OCI-LY1 (cell line): ENCODE measurements around the gene PTMS.

Experiments
- H2AFZ ChIP-seq: fragments of 200-600 bp; sonication (generic), shearing (Covaris generic); 2 replicates; pipeline ENCODE4 v1.6.0; 2014; ENCODE audit warnings: antibody characterized with exemption, mild to moderate bottlenecking, low read length
- H3F3A ChIP-seq: fragments of 200-600 bp; sonication (generic), shearing (Covaris generic); 2 replicates; pipeline ENCODE4 v1.6.0; 2014; ENCODE audit warnings: mild to moderate bottlenecking, antibody characterized with exemption, low read length, moderate library complexity; ENCODE audit not compliant: insufficient read depth
- H3K27ac ChIP-seq: fragments of 200-600 bp; sonication (generic); 2 replicates; pipeline ENCODE4 v1.5.1; 2014; ENCODE audit warnings: low read length, mixed run types, mild to moderate bottlenecking, low read depth; ENCODE audit not compliant: poor library complexity, severe bottlenecking
- H3K27me3 ChIP-seq: fragments of 200-600 bp; sonication (generic); 2 replicates; pipeline ENCODE4 v1.6.0; 2014; ENCODE audit warnings: antibody characterized with exemption, mild to moderate bottlenecking, low read length, moderate library complexity; ENCODE audit not compliant: insufficient read depth
- H3K36me3 ChIP-seq: fragments of 200-600 bp; sonication (generic); 2 replicates; pipeline ENCODE4 v1.6.1; 2014; ENCODE audit warnings: mild to moderate bottlenecking, antibody characterized with exemption, low read length, moderate library complexity, mixed read lengths; ENCODE audit not compliant: insufficient read depth
- H3K4me1 ChIP-seq: fragments of 200-600 bp; sonication (generic); 2 replicates; pipeline ENCODE4 v1.5.1; 2014; ENCODE audit warnings: mild to moderate bottlenecking, low read length, moderate library complexity; ENCODE audit not compliant: insufficient read depth, severe bottlenecking
- H3K4me2 ChIP-seq: fragments of 200-600 bp; sonication (generic), shearing (Covaris generic); 2 replicates; pipeline ENCODE4 v1.6.1; 2014; ENCODE audit warnings: low read length
- H3K4me3 ChIP-seq: fragments of 200-600 bp; sonication (generic); 2 replicates; pipeline ENCODE4 v1.5.1; 2014; ENCODE audit warnings: low read length, low read depth, mild to moderate bottlenecking, mixed read lengths; ENCODE audit not compliant: poor library complexity, severe bottlenecking
- H3K79me2 ChIP-seq: fragments of 200-600 bp; shearing (Covaris generic); 2 replicates; pipeline ENCODE4 v1.6.1; 2016; ENCODE audit warnings: mixed run types, low read length, mixed read lengths; ENCODE audit not compliant: insufficient read depth
- H3K9ac ChIP-seq: fragments of 200-600 bp; sonication (generic), shearing (Covaris generic); 2 replicates; pipeline ENCODE4 v1.6.1; 2014; ENCODE audit warnings: mild to moderate bottlenecking, low read length, mixed read lengths
- H3K9me2 ChIP-seq: fragments of 200-600 bp; sonication (generic), shearing (Covaris generic); 2 replicates; pipeline ENCODE4 v1.6.1; 2014; ENCODE audit warnings: low read depth, mild to moderate bottlenecking, low read length, mixed read lengths
- H3K9me3 ChIP-seq: fragments of 200-600 bp; shearing (Covaris generic); 2 replicates; pipeline ENCODE4 v1.6.1; 2014; ENCODE audit warnings: low read length, mixed read lengths
- H4K20me1 ChIP-seq: fragments of 200-600 bp; sonication (generic), shearing (Covaris generic); 2 replicates; pipeline ENCODE4 v1.6.0; 2016; ENCODE audit warnings: mild to moderate bottlenecking, low read length; ENCODE audit not compliant: insufficient read depth
- EZH2 ChIP-seq: fragments of 200-600 bp; sonication (generic), shearing (Covaris generic); IDR thresholded peaks from 2 replicates; pipeline ENCODE4 v1.8.0; 2017; ENCODE audit warnings: borderline replicate concordance, mixed run types, mild to moderate bottlenecking, antibody characterized with exemption, low read length, moderate library complexity, mixed read lengths
- TF ChIP-seq, protein P1 (sequence below): fragments of 200-600 bp; sonication (generic), shearing (Covaris generic); IDR thresholded peaks from 2 replicates; pipeline ENCODE4 v1.5.1; 2017; ENCODE audit warnings: mild to moderate bottlenecking, antibody characterized with exemption, low read length, moderate library complexity, mixed read lengths

PTMS gene

DNA sequence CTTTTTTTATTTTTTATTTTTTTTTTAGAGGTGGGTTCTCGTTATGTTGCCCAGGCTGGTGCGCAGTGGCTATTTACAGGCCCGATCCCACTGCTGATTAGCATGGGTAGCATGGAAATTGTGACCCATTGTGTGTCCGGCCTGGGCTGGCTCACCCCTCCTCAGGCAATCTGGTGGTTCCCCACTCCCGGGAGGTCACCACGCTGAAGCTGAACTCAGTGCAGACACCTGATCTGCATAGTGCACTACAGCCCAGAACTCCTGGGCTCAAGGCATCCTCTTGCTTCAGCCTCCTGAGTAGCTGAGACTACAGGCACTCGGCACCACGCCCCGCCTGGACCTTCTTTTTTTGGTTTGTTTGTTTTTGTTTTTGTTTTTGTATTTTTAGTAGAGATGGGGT, 17.7 kb downstream of the PTMS start:
- Histone ChIP-seq H3K36me3 (no peaks in the 10 kb centered on the region), H3K9ac (no peak overlapping the region), H3K9me2 (no peaks in the 10 kb centered on the region), H3K4me2 (no peak overlapping the region), H3K4me1 (peaks cover 11% of the 10 kb centered on the region), H3K9me3 (no peaks in the 10 kb centered on the region), H3K27me3 (no peaks in the 10 kb centered on the region), H3K79me2 (no peaks in the 10 kb centered on the region), H2AFZ (no peak overlapping the region), H3F3A (no peaks in the 10 kb centered on the region), H4K20me1 (no peaks in the 10 kb centered on the region), H3K27ac (no peak overlapping the region), H3K4me3 (no peak overlapping the region)
- no peak for TF ChIP-seq EZH2
- TF ChIP-seq, protein P1, sequence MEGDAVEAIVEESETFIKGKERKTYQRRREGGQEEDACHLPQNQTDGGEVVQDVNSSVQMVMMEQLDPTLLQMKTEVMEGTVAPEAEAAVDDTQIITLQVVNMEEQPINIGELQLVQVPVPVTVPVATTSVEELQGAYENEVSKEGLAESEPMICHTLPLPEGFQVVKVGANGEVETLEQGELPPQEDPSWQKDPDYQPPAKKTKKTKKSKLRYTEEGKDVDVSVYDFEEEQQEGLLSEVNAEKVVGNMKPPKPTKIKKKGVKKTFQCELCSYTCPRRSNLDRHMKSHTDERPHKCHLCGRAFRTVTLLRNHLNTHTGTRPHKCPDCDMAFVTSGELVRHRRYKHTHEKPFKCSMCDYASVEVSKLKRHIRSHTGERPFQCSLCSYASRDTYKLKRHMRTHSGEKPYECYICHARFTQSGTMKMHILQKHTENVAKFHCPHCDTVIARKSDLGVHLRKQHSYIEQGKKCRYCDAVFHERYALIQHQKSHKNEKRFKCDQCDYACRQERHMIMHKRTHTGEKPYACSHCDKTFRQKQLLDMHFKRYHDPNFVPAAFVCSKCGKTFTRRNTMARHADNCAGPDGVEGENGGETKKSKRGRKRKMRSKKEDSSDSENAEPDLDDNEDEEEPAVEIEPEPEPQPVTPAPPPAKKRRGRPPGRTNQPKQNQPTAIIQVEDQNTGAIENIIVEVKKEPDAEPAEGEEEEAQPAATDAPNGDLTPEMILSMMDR, result no peak

DNA sequence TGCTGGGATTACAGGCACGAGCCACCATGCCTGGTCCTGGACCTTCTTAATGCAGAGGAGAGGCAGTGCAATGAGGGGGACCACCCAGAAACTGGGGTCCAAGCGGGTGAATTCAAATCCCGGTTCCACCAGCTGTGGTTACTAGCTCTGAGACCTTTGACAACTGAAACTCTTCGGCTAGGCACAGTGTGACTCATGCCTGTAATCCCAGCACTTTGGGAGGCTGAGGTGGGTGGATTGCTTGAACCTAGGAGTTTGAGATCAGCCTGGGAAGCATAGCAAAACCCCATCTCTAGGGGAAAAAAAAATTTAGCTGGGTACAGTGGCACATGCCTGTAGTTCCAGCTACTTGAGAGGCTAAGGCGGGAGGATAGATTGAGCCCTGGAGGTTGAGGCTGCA, 18.1 kb downstream of the PTMS start:
- TF ChIP-seq, protein P1, result no peak
- no peak for TF ChIP-seq EZH2
- peaks cover 11% of the 10 kb centered on the region for H3K4me1 ChIP-seq
- no peaks in the 10 kb centered on the region for H4K20me1 ChIP-seq
- H3K9me3 ChIP-seq, result no peaks in the 10 kb centered on the region
- no peak overlapping the region for H3K9ac ChIP-seq
- no peak overlapping the region for H3K4me3 ChIP-seq
- H3K27me3 ChIP-seq, result no peaks in the 10 kb centered on the region; the same call in 1 of the 2 replicates
- no peaks in the 10 kb centered on the region for H3K36me3 ChIP-seq
- H3K9me2 ChIP-seq, result no peaks in the 10 kb centered on the region
- H3F3A ChIP-seq, result no peaks in the 10 kb centered on the region
- no peaks in the 10 kb centered on the region for H3K79me2 ChIP-seq
- no peak overlapping the region for H3K27ac ChIP-seq
- no peak overlapping the region for H2AFZ ChIP-seq
- H3K4me2 ChIP-seq, result no peak overlapping the region

DNA sequence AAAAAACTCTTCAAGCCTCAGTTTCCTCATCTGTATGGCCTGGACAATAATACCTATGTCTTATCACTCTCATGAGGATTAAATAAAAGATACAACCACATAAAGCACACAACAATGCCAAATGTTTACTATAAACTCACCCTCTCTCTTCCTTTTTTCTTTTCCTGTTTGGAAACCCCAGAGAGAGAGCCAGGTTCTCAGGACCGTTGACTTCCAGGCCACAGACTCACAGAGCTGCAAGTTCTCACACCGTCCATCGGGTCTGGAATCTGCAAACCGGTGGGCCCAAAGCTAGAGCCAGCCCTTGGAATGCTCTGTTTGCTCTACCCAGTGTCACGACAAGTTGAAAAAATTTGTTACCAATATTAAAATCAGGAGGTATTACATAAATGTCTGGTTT, 18.6 kb downstream of the PTMS start:
- H3F3A ChIP-seq, result no peaks in the 10 kb centered on the region
- peaks cover 2% of the 10 kb centered on the region; the same call in 1 of the 2 replicates for H3K27me3 ChIP-seq
- H4K20me1 ChIP-seq, result no peaks in the 10 kb centered on the region
- no peaks in the 10 kb centered on the region for H3K79me2 ChIP-seq
- H3K9me3 ChIP-seq, result no peaks in the 10 kb centered on the region
- H3K4me2 ChIP-seq, result no peak overlapping the region
- TF ChIP-seq EZH2, result no peak
- TF ChIP-seq, protein P1, result no peak
- H3K4me3 ChIP-seq, result no peak overlapping the region
- no peak overlapping the region for H2AFZ ChIP-seq
- H3K27ac ChIP-seq, result no peak overlapping the region
- H3K4me1 ChIP-seq, result peaks cover 11% of the 10 kb centered on the region
- no peaks in the 10 kb centered on the region for H3K36me3 ChIP-seq
- H3K9me2 ChIP-seq, result no peaks in the 10 kb centered on the region
- no peak overlapping the region for H3K9ac ChIP-seq
